ENCODE data around the gene PANK2.
"Not testable (repeated sequence)": the region's sequence is repeated elsewhere in the genome, so short reads cannot be mapped to it uniquely, and the experiment has no call there.

Gene PANK2

GRCh38 chr20:3935295-3935955 lies 46.2 kb downstream of the PANK2 start:
- H3K27ac ChIP-seq (ENCODE audit: insufficient read depth in 1 of 2, low read depth in 1 of 2, low read length in 2 of 2, poor library complexity in 1 of 2, severe bottlenecking in 2 of 2) = no peak overlapping the region
- ChIA-PET POLR2A (interaction anchor here (0.7 kb wide), 1 partner anchor 227 kb away, joined by 6 read pairs; no protein-coding TSS in a partner anchor), CTCF (interaction anchor here (0.6 to 2.1 kb wide), 3 partner anchors 10 to 31 kb away, joined by 3 to 7 read pairs (median 5); no protein-coding TSS in a partner anchor)
- DNase-seq = no peak
- no peaks in the 10 kb centered on the region for H3K27me3 ChIP-seq (replicated peaks in 2 of 5; ENCODE audit: control insufficient read depth in 4 of 5, insufficient read depth in 5 of 5, low read length in 4 of 5)
- peaks cover 6 to 35% (median 22%) of the 10 kb centered on the region in 4 experiments for H3K4me1 ChIP-seq (ENCODE audit: control extremely low read depth in 1 of 4, control insufficient read depth in 4 of 4, insufficient read depth in 4 of 4, low read length in 3 of 4)
- H3K9me3 ChIP-seq (ENCODE audit: control extremely low read depth in 1 of 5, control insufficient read depth in 4 of 5, insufficient read depth in 2 of 5, low read depth in 1 of 5, low read length in 4 of 5) = peaks cover 0 to 2% (median 0%) of the 10 kb centered on the region in 5 experiments
- H3K4me3 ChIP-seq (ENCODE audit: control insufficient read depth in 1 of 7, extremely low read depth in 1 of 7, insufficient read depth in 4 of 7, low read depth in 2 of 7, low read length in 6 of 7) = no peak overlapping the region
- 98% methylated on average over 5 of the region's 6 CpGs for WGBS (ENCODE audit: insufficient coverage)
- H3K36me3 ChIP-seq (ENCODE audit: control insufficient read depth in 4 of 4, insufficient read depth in 4 of 4, low read length in 3 of 4) = peaks cover 5 to 79% (median 52%) of the 10 kb centered on the region in 4 experiments

- Histone ChIP-seq H3K4me1 (ENCODE audit: control extremely low read depth in 1 of 4, control insufficient read depth in 4 of 4, insufficient read depth in 4 of 4, low read length in 3 of 4) (peaks cover 6 to 32% (median 19%) of the 10 kb centered on the region in 4 experiments), H3K4me3 (ENCODE audit: control insufficient read depth in 1 of 7, extremely low read depth in 1 of 7, insufficient read depth in 4 of 7, low read depth in 2 of 7, low read length in 6 of 7) (no peak overlapping the region), H3K27ac (ENCODE audit: insufficient read depth in 1 of 2, low read depth in 1 of 2, low read length in 2 of 2, poor library complexity in 1 of 2, severe bottlenecking in 2 of 2) (no peak overlapping the region), H3K9me3 (ENCODE audit: control extremely low read depth in 1 of 5, control insufficient read depth in 4 of 5, insufficient read depth in 2 of 5, low read depth in 1 of 5, low read length in 4 of 5) (peaks cover 0 to 2% (median 0%) of the 10 kb centered on the region in 5 experiments), H3K27me3 (replicated peaks in 2 of 5; ENCODE audit: control insufficient read depth in 4 of 5, insufficient read depth in 5 of 5, low read length in 4 of 5) (no peaks in the 10 kb centered on the region), H3K36me3 (ENCODE audit: control insufficient read depth in 4 of 4, insufficient read depth in 4 of 4, low read length in 3 of 4) (peaks cover 7 to 81% (median 56%) of the 10 kb centered on the region in 4 experiments)
- DNase-seq = no peak
- POLR2A ChIA-PET = no interaction called here
- CTCF ChIA-PET = interaction anchor here (0.6 to 1.8 kb wide), 2 partner anchors 19 to 30 kb away, joined by 3 to 5 read pairs; no protein-coding TSS in a partner anchor
- 94% methylated on average over 2 of the region's 2 CpGs for WGBS (ENCODE audit: insufficient coverage)
Observed at GRCh38 chr20:3935956-3936340, 46.8 kb downstream of the PANK2 start.

- Histone ChIP-seq H3K9me3 (ENCODE audit: control extremely low read depth in 1 of 5, control insufficient read depth in 4 of 5, insufficient read depth in 2 of 5, low read depth in 1 of 5, low read length in 4 of 5) (peaks cover 0 to 2% (median 0%) of the 10 kb centered on the region in 5 experiments), H3K36me3 (ENCODE audit: control insufficient read depth in 4 of 4, insufficient read depth in 4 of 4, low read length in 3 of 4) (peaks cover 9 to 74% (median 60%) of the 10 kb centered on the region in 4 experiments), H3K4me1 (ENCODE audit: control extremely low read depth in 1 of 4, control insufficient read depth in 4 of 4, insufficient read depth in 4 of 4, low read length in 3 of 4) (peaks cover 1 to 18% (median 14%) of the 10 kb centered on the region in 4 experiments), H3K27ac (ENCODE audit: insufficient read depth in 1 of 2, low read depth in 1 of 2, low read length in 2 of 2, poor library complexity in 1 of 2, severe bottlenecking in 2 of 2) (no peak overlapping the region), H3K4me3 (ENCODE audit: control insufficient read depth in 1 of 7, extremely low read depth in 1 of 7, insufficient read depth in 4 of 7, low read depth in 2 of 7, low read length in 6 of 7) (no peak overlapping the region), H3K27me3 (replicated peaks in 2 of 5; ENCODE audit: control insufficient read depth in 4 of 5, insufficient read depth in 5 of 5, low read length in 4 of 5) (no peaks in the 10 kb centered on the region)
- WGBS (ENCODE audit: insufficient coverage) = 80% methylated on average over 1 of the region's 3 CpGs
- no peak for DNase-seq
- CTCF ChIA-PET = interaction anchor here (0.6 kb wide), 1 partner anchor 39 kb away, joined by 3 read pairs; no protein-coding TSS in a partner anchor
- POLR2A ChIA-PET = no interaction called here
Observed at GRCh38 chr20:3937618-3938017, 48.4 kb downstream of the PANK2 start.

GRCh38 chr20:3940905-3941304 lies 51.7 kb downstream of the PANK2 start:
- peaks cover 14 to 65% (median 43%) of the 10 kb centered on the region in 4 experiments for H3K36me3 ChIP-seq (ENCODE audit: control insufficient read depth in 4 of 4, insufficient read depth in 4 of 4, low read length in 3 of 4)
- H3K4me1 ChIP-seq (ENCODE audit: control extremely low read depth in 1 of 4, control insufficient read depth in 4 of 4, insufficient read depth in 4 of 4, low read length in 3 of 4) = no peaks in the 10 kb centered on the region
- no peak overlapping the region for H3K27ac ChIP-seq (ENCODE audit: insufficient read depth in 1 of 2, low read depth in 1 of 2, low read length in 2 of 2, poor library complexity in 1 of 2, severe bottlenecking in 2 of 2)
- no peak overlapping the region for H3K4me3 ChIP-seq (ENCODE audit: control insufficient read depth in 1 of 7, extremely low read depth in 1 of 7, insufficient read depth in 4 of 7, low read depth in 2 of 7, low read length in 6 of 7)
- H3K27me3 ChIP-seq (replicated peaks in 2 of 5; ENCODE audit: control insufficient read depth in 4 of 5, insufficient read depth in 5 of 5, low read length in 4 of 5) = no peaks in the 10 kb centered on the region
- 91% methylated on average over 6 of the region's 6 CpGs for WGBS (ENCODE audit: insufficient coverage)
- DNase-seq = no peak
- CTCF ChIA-PET = interaction anchor here (1.4 kb wide), 1 partner anchor 15 kb away, joined by 4 read pairs; no protein-coding TSS in a partner anchor
- POLR2A ChIA-PET = no interaction called here
- peaks cover 0 to 2% (median 0%) of the 10 kb centered on the region in 5 experiments for H3K9me3 ChIP-seq (ENCODE audit: control extremely low read depth in 1 of 5, control insufficient read depth in 4 of 5, insufficient read depth in 2 of 5, low read depth in 1 of 5, low read length in 4 of 5)

- POLR2A ChIA-PET = not testable (repeated sequence)
Observed at GRCh38 chr20:3946666-3947065, 57.5 kb downstream of the PANK2 start.

GRCh38 chr20:3964719-3965118 lies 75.5 kb downstream of the PANK2 start:
- 100% methylated on average over 3 of the region's 3 CpGs for WGBS (ENCODE audit: insufficient coverage)
- no peaks in the 10 kb centered on the region for H3K4me1 ChIP-seq (ENCODE audit: control extremely low read depth in 1 of 4, control insufficient read depth in 4 of 4, insufficient read depth in 4 of 4, low read length in 3 of 4)
- no peaks in the 10 kb centered on the region for H3K27me3 ChIP-seq (replicated peaks in 2 of 5; ENCODE audit: control insufficient read depth in 4 of 5, insufficient read depth in 5 of 5, low read length in 4 of 5)
- no peak overlapping the region for H3K4me3 ChIP-seq (ENCODE audit: control insufficient read depth in 1 of 7, extremely low read depth in 1 of 7, insufficient read depth in 4 of 7, low read depth in 2 of 7, low read length in 6 of 7)
- ChIA-PET CTCF (interaction anchor here (1.0 to 1.8 kb wide), 3 partner anchors 50 to 77 kb away, joined by 3 to 5 read pairs (median 3); no protein-coding TSS in a partner anchor), POLR2A (interaction anchor here (0.5 kb wide), 1 partner anchor 80 kb away, joined by 4 read pairs; no protein-coding TSS in a partner anchor)
- DNase-seq = no peak
- no peak overlapping the region for H3K27ac ChIP-seq (ENCODE audit: insufficient read depth in 1 of 2, low read depth in 1 of 2, low read length in 2 of 2, poor library complexity in 1 of 2, severe bottlenecking in 2 of 2)
- H3K9me3 ChIP-seq (ENCODE audit: control extremely low read depth in 1 of 5, control insufficient read depth in 4 of 5, insufficient read depth in 2 of 5, low read depth in 1 of 5, low read length in 4 of 5) = no peaks in the 10 kb centered on the region
- H3K36me3 ChIP-seq (ENCODE audit: control insufficient read depth in 4 of 4, insufficient read depth in 4 of 4, low read length in 3 of 4) = peaks cover 13 to 38% (median 26%) of the 10 kb centered on the region in 4 experiments

More at GRCh38 chr20:3946666-3947065, 57.5 kb downstream of the PANK2 start:
- H3K36me3 ChIP-seq (ENCODE audit: control insufficient read depth in 4 of 4, insufficient read depth in 4 of 4, low read length in 3 of 4) = peaks cover 7 to 40% (median 18%) of the 10 kb centered on the region in 4 experiments
- not testable (repeated sequence) for H3K4me3 ChIP-seq (ENCODE audit: control insufficient read depth in 1 of 7, extremely low read depth in 1 of 7, insufficient read depth in 4 of 7, low read depth in 2 of 7, low read length in 6 of 7); H3K27ac ChIP-seq (ENCODE audit: insufficient read depth in 1 of 2, low read depth in 1 of 2, low read length in 2 of 2, poor library complexity in 1 of 2, severe bottlenecking in 2 of 2); H3K27me3 ChIP-seq (replicated peaks in 2 of 5; ENCODE audit: control insufficient read depth in 4 of 5, insufficient read depth in 5 of 5, low read length in 4 of 5); DNase-seq; H3K4me1 ChIP-seq (ENCODE audit: control extremely low read depth in 1 of 4, control insufficient read depth in 4 of 4, insufficient read depth in 4 of 4, low read length in 3 of 4); H3K9me3 ChIP-seq (ENCODE audit: control extremely low read depth in 1 of 5, control insufficient read depth in 4 of 5, insufficient read depth in 2 of 5, low read depth in 1 of 5, low read length in 4 of 5)
- 100% methylated on average over 6 of the region's 7 CpGs for WGBS (ENCODE audit: insufficient coverage)
- CTCF ChIA-PET = interaction anchor here (0.7 to 1.9 kb wide), 6 partner anchors 10 to 257 kb away, joined by 3 to 4 read pairs (median 3); no protein-coding TSS in a partner anchor

GRCh38 chr20:3966571-3966970 lies 77.4 kb downstream of the PANK2 start:
- ChIA-PET CTCF (interaction anchor here (0.9 to 1.3 kb wide), 2 partner anchors 12 to 22 kb away, joined by 3 to 4 read pairs; no protein-coding TSS in a partner anchor), POLR2A (no interaction called here)
- H3K36me3 ChIP-seq (ENCODE audit: control insufficient read depth in 4 of 4, insufficient read depth in 4 of 4, low read length in 3 of 4) = peaks cover 14 to 38% (median 24%) of the 10 kb centered on the region in 4 experiments
- no peak overlapping the region for H3K4me3 ChIP-seq (ENCODE audit: control insufficient read depth in 1 of 7, extremely low read depth in 1 of 7, insufficient read depth in 4 of 7, low read depth in 2 of 7, low read length in 6 of 7)
- H3K27ac ChIP-seq (ENCODE audit: insufficient read depth in 1 of 2, low read depth in 1 of 2, low read length in 2 of 2, poor library complexity in 1 of 2, severe bottlenecking in 2 of 2) = no peak overlapping the region
- no peaks in the 10 kb centered on the region for H3K4me1 ChIP-seq (ENCODE audit: control extremely low read depth in 1 of 4, control insufficient read depth in 4 of 4, insufficient read depth in 4 of 4, low read length in 3 of 4)
- H3K9me3 ChIP-seq (ENCODE audit: control extremely low read depth in 1 of 5, control insufficient read depth in 4 of 5, insufficient read depth in 2 of 5, low read depth in 1 of 5, low read length in 4 of 5) = no peaks in the 10 kb centered on the region
- H3K27me3 ChIP-seq (replicated peaks in 2 of 5; ENCODE audit: control insufficient read depth in 4 of 5, insufficient read depth in 5 of 5, low read length in 4 of 5) = no peaks in the 10 kb centered on the region
- no peak for DNase-seq

All from common myeloid progenitor, CD34-positive (primary cell).